Astrocyte of the spinal cord (primary cell): ENCODE measurements around the gene IRF8.

ENCODE experiments used
- DNase-seq: peaks from one replicate; pipeline ENCODE4 v3.0.0; 2011; ENCODE audit warnings: low read depth, low spot score
- H3K4me3 ChIP-seq: 2 replicates; pipeline ENCODE4 v1.5.1; 2011; ENCODE audit warnings: low read depth, mild to moderate bottlenecking, low read length, moderate library complexity
- in situ Hi-C: cut with HindIII; loops from 2 replicates; pipeline ENCODE4 v1.10.0; 2017; ENCODE audit warnings: low sequenced_read_pairs
- TF ChIP-seq, protein P1 (sequence below): IDR thresholded peaks from 2 replicates; pipeline ENCODE4 v1.5.1; 2012; ENCODE audit warnings: low read depth, mild to moderate bottlenecking, low read length, inconsistent platforms

IRF8 gene

DNA sequence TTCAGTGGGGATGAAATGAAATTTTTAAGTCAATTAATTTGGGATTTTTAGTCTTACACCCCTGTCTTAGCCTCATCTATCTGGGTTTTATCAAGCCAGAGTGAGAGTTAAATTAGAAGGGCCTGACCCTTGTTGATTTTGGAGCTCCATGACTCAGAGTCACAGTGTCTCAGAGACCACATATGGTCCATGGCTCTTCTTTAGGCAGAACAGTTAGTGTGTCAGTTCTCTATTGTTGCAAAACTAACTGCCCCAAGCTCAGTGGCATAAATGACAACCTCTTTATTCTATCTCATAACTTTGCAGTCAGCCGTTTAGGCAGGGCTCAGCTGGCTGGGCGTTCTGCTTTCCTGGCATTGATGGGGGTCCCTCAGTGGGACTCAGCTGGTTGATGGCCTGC, 44.7 kb downstream of the IRF8 start:
- in situ Hi-C loops = no loop called here
- TF ChIP-seq, protein P1, sequence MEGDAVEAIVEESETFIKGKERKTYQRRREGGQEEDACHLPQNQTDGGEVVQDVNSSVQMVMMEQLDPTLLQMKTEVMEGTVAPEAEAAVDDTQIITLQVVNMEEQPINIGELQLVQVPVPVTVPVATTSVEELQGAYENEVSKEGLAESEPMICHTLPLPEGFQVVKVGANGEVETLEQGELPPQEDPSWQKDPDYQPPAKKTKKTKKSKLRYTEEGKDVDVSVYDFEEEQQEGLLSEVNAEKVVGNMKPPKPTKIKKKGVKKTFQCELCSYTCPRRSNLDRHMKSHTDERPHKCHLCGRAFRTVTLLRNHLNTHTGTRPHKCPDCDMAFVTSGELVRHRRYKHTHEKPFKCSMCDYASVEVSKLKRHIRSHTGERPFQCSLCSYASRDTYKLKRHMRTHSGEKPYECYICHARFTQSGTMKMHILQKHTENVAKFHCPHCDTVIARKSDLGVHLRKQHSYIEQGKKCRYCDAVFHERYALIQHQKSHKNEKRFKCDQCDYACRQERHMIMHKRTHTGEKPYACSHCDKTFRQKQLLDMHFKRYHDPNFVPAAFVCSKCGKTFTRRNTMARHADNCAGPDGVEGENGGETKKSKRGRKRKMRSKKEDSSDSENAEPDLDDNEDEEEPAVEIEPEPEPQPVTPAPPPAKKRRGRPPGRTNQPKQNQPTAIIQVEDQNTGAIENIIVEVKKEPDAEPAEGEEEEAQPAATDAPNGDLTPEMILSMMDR = no peak
- no peak overlapping the region for H3K4me3 ChIP-seq
- no peak for DNase-seq

DNA sequence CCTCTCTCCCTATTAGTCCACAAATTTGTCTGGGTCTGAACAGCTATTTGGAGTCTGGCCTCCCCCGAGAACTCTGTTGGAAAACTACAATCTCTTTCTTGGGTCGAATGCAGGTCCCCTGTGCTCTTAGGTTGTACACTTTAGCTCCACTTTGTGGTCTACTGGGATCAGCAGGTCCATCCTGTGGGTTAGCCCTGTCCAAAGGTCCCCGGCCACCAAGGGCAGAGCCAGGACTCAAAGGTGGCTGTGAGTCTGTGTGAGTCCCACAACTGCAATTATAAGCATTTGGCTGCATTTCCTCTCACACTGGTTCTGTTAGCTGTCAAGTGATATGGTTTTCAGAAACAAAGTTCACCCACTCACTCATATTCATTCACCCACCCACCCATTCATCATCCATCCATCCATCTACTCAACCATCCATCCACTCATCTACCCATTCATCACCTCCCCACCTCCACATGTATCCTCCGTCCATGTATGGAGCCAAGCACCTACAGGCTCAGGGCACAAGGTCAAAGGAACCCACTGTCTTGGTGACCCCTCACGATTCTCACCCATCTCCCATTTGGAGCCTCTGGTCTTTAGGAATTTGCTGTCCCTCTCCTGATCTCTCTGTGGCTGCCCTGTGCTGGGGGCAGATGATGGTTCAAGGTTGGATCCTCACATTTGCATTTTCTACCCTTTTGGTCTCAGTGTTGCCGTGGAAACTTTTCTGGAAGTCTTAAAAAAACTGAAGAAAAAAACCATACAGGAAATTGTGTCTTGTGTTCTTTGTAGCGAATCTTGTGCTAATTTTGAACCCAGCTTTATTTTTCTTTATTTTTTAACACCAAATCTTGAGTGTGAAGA, 45.8 kb downstream of the IRF8 start:
- in situ Hi-C loops = no loop called here
- no peak for DNase-seq
- TF ChIP-seq, protein P1 = no peak

DNA sequence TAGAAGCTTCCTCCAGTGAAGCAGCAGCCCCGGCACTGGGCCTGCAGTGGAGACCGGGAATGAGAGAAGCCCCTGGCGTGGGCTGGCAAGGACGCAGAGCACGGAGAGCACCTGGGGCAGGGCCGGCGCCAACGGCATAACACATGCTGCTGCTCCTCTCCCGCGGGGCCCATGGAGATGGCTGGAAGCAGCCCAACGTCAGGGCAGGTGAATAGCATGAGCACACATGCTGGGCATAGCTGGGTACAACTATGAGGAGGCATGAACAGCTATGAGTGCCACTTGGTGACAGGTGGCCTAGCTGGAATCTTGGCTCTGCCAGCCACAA, 46.4 kb downstream of the IRF8 start:
- TF ChIP-seq, protein P1 = no peak
- in situ Hi-C loops = no loop called here
- no peak for DNase-seq
- H3K4me3 ChIP-seq = no peak overlapping the region

More for the DNA sequence above, 45.8 kb downstream of the IRF8 start:
- H3K4me3 ChIP-seq = no peak overlapping the region

DNA sequence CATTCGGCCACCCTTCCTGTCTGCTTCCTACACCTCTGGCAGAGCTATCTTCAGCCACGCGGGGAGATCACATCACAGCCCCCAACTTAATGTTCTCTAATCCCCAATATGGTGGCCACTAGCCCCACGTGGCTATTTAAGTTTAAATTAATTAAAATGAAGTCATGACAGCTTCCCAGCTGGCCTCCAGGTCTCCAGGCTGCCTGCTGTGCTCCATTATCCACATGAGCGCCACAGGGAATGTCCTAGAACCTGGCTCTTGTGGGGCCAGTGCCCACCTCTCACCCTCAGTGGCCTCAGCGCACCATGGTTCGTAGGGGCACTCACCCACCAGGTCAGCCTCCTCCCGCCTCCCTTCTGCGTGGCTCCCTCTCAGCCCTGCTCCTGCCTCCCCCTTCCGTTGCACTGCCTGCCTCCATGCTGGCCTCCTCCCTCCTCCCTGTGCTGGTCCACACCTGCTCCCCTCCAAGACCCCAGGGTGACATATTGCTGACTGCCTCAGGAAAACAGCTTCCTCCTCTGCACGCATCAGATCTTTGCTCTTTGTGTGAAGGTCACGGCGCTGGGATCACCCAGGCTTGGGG, 47.7 kb downstream of the IRF8 start:
- H3K4me3 ChIP-seq = no peak overlapping the region
- in situ Hi-C loops = no loop called here
- TF ChIP-seq, protein P1 = no peak
- no peak for DNase-seq

DNA sequence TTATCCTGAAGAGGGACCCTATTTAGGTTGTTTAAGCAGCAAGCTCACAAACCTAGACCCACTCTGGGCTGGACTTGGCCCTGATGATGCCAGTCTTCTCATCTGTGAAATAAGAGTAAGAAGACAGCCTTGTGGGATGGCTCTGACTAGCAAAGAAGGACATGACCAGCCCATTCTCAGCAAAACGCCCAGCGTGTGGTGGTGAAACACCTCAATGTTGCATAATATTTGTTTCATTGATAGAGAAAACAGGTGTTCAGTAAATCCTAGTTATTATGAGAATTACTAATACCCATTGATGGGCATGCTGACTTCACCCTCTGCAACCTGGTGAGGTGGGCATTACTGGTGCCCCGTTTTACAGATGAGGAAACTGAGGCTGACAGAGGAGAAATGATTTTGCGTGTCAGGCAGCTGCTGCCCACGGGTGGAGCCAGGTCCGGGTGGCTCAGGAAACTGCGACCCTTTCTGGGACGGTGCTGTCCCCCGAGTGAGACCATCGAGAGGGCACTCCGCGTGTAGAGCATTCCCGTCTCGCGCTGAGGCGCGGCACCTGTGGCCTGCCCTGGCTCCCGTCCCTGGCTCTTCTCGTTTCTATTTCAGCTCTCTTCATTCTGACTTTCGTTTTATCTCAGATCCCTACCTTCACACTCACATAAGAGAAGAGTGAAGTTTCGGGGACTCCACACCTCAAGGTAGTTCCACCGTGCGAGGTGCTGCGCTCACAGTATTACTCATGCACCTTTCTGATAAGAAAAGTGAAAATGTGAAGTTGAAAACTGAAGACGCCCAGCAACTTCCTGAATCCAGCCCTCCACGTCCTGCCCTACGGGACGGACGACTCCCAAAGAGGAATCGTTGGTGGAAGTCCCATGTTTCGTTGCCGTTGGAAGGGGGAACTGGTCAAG, 48.5 kb downstream of the IRF8 start:
- H3K4me3 ChIP-seq = no peak overlapping the region
- TF ChIP-seq, protein P1 = no peak
- DNase-seq = no peak
- in situ Hi-C loops = no loop called here

DNA sequence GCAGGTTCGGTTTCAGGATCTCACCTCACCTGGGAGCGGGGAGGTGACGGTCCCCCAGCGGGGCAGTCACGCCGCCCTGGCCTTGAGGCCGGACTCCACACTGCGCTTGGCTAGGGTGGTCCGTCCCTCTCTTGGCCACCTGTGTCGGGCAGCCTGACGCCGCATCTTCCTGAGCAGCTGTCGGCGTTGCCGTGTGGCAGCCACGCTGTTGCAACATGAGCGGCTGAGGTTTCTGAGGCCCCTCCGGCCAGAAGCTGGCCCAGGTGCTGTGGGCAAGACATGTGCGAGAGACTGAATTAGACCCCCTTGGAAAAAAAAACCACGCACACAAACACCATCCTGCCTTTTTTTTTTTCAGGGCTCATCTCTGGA, 49.2 kb downstream of the IRF8 start:
- H3K4me3 ChIP-seq = no peak overlapping the region
- TF ChIP-seq, protein P1 = no peak
- in situ Hi-C loops = no loop called here
- no peak for DNase-seq
